ELF-1 (cell line): ENCODE measurements around the gene ADGRE3.
"Not testable (repeated sequence)": the region's sequence is repeated elsewhere in the genome, so short reads cannot be mapped to it uniquely, and the experiment has no call there.

Experiments used
- DNase-seq: peaks from one replicate; pipeline ENCODE4 v3.0.0-alpha.2; 2016; ENCODE audit warnings: low read depth, low spot score

The ADGRE3 gene

DNA sequence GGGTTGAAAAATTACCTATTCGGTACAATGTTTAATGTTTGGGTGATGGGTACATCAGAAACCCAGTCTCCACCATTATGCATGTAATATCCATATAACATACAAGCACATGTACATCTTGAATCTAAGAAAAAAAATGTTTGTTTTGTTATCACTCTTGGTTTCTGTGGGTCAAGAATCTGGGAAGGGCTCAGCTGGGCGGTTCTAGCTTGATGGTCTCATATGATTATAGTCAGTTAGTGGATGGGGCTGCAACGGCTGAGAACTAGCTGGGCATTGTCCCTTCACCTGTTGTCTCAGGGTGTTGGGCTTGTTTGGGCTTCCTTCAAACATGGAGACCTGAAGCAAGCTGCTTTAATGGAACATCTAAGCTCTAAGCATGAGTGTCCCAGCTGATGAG, 4.7 kb downstream of the ADGRE3 start:
- no peak for DNase-seq

DNA sequence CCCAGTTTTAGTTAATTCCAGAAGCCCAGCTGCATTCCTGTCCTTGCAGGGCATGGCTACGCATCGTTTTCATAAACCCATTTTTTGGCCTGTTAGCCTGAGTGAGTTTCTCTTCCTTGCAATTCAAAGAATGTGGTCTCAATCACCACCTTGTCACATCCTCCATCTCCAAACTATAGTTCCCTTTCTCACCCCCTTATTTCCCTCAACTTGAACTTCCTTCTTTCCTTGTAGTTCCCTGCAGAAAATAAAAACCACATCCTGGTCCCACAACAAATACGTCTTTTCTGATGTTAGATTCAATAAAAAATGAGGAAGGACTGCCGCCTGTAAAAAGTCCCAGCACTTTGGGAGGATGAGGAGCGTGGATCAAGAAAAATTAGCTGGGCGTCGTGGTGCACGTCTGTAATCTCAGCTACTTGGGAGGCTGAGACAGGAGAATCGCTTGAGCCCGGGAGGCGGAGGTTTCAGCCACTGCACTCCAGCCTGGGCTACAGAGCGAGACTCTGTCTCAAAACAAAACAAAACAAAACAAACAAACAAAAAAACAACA, 13.2 kb downstream of the ADGRE3 start:
- DNase-seq = peak; percentile 8

DNA sequence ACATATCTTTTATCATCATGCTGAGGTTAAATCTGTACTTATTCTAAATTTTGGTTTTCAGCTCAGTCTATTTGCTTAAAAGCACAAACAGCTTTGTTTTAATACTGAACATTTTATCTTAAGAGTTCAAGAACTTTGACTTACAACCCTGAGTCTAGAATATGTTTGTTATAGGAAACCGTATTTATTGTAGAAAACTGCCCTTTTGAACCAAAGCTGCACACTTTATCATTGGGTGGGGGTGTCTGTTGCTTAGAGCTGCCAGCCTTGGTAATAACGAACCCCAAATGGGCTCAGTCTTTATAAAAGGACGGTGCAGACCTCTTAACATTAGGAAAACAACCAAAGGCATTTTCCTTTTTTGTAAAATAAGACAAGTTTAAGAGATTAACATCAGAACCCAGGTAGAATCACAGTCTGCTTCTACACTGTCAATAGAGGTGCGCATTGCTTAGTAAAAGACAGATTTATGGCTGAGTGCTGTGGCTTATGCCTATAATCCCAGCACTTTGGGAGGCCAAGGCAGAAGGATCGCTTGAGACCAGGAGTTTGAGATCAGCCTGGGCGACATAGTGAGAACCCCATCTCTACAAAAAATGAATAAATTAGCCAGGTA, 14.7 kb downstream of the ADGRE3 start:
- DNase-seq = no peak

DNA sequence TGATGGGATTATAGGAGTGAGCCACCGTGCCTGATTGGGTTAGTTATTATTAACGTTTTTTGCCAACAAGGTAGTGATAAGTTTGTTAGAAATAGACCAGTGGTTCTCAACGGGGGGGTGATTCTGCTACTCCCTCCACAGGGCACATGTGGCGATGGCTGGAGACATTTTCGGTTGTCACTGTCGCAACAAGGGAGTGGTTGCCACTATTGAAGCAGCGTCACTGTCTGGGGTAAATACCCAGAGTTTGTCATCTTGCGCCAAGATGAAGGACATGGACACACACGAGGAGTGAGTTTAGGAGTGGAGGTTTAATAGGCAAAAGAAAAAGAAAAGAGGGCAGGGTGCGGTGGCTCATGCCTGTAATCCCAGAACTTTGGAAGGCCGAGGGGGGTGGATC, 18.9 kb downstream of the ADGRE3 start:
- DNase-seq = no peak

DNA sequence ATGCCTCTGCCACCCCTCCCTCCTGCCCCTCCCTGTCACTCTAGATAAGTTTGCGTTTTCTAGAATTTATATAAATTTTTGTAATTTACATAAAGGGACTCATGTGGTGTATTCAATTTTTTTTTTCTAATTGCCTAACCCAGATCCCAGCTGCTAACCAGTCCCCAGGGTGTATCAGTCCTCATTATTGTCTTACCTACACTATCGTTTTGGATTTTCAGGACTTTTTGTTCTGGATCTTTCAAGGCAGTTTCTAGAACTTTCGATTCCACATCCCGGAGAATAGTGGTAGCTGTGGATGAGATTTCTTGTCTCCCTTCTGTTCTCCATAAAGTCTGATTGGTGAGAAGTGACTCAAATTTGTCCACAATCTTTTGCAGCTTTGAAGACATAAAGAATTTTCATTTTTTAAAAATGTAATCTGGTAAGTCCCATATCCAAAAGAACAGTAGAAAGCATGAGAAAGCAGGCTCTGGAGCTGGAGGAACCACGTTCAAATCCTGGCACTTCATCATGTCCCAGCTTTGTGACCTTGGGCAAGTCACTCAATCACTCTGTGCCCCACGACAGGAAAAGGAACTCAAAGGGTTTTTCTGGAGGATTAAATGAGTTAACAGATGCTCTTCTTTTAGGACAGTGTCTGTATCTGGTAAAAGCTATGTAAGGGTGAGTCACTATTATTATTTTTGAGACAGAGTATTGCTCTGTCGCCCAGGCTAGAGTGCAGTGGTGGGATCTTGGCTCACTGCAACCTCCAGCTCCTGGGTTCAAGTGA, 19.7 kb downstream of the ADGRE3 start:
- no peak for DNase-seq

DNA sequence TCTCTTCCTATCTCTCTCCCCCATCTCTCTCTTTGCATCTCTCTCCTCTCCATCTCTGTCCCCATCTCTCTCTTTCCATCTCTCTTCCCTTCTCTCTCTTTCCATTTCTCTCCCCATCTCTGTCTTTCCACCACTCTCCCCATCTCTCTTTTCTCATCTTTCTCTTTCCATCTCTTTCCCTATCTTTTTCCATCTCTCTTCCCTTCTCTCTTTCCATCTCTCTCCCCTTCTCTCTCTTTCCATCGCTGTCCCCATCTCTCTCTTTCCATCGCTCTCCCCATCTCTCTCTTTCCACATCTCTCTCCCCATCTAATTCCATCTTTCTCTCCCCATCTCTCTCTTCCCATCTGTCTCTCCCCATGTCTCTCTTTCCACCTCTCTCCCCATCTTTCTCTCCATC, 24.5 kb downstream of the ADGRE3 start:
- DNase-seq = no peak

DNA sequence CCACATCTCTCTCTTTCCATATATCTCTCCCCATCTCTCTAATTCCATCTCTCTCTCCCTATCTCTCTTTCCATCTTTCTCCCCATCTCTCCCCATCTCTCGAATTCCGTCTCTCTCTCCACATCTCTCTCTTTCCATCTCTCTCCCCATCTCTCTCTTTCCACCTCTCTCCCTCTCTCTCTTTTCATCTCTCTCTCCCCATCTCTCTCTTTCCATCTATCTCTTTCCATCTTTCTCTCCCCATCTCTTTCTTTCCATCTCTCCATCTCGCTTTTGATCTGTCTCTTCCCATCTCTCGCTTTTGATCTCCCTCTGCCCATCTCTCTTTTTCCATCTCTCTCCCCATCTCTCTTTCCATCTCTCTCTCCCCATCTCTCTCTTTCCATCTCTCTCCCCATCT, 25.6 kb downstream of the ADGRE3 start:
- DNase-seq = no peak

DNA sequence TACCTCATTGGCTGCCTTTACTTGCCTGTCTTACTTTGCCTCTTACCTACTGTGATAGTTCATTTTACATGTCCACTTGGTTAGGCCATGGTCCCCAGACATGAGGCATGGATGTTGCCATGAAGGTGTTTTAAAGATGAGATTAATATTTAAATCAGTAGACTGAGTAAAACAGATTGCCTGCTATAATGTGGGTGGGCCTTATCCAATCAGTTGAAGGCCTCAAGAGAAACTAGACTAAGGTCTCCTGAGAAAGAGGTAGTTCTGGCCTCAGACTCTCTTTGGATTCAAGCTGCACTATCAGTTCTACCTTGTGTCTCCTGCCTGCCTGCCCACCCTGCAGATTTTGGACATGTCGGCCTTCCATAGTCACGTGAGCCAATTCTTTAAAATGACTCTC, 26.1 kb downstream of the ADGRE3 start:
- no peak for DNase-seq

DNA sequence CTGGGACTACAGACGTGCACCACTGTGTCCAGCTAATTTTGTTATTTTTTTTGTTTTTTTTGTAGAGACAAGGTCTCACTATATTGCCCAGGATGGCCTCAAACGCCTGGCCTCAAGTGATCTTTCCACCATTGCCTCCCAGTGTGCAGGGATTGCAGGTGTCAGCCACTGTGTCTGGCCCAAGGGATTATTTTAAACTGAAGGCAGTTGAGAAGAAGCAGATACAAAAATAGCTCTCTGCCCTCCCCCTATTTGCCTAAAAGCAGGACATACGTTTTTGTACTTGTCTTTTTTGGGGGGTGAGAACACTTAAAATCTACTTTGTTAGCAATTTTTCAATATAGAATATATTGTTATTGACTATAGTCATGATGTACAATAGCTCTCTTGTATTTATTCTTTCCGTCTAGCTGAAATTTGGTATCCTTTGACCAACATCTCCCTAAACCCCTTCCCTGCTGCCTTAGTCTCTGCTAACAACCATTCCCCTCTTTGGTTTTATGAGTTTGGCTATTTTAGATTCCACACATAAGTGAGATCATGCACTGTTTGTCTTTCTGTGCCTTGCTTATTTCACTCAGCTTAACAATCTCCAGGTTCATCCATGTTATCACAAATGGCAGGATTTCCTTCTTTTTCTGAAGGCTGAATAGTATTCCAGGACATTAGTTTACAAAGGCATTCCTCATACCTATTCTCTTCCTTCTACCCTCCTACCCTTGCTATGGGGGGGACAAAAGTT, 34.9 kb downstream of the ADGRE3 start:
- DNase-seq = no peak

DNA sequence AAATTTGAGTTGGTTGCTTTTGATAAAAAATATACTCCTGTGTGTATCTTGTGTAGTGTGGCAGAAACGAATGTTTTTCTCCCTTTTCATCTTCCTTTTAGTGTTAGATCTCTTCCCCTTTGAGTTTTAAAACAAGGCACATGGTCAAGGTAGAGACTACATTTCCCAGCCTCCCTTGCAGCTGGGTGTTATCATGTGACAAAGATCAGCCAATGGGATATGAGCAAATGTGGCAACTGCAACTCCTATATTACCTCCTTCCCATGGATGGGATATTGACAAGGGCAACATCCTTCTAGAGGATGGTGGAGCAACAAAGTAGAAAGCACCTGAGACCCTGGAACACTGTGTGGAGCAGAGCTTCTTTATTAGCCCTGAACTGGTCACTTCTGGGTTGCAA, 42.4 kb downstream of the ADGRE3 start:
- peak; percentile 34 for DNase-seq

DNA sequence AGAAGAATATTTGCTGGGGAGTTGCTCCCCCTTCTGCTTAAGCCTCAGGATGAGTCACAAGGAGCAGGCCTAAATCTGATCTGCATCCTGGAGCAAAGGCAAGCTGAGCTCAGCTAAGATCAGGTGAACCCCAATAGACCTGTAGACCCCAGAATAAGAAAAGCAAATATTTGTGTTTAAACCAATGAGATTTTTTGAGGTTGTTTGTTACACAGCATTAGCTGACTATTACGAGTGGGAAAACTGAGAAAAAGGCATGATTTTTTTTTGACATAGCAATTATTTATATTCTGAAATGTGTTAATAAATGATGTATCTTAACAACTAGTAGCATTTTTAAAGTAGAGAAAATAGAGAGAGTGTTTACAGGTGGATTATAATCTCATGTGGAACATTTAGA, 45.1 kb downstream of the ADGRE3 start:
- no peak for DNase-seq

DNA sequence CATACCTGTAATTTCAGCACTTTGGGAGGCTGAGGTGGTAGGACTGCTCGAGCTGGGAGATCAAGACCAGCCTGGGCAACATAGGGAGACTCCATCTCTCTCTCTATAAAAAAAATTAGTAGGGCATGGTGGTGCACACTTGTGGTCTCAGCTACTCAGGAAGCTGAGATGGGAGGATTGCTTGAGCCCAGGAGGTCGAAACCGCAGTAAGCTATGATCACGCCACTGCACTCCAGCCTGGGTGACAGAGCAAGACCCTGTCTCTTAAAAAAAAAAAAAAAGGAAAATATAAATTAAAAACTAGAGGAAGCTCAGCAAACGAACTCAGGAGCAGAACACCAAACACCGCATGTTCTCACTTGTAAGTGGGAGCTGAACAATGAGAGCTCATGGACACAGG, 50.2 kb downstream of the ADGRE3 start:
- not testable (repeated sequence) for DNase-seq

DNA sequence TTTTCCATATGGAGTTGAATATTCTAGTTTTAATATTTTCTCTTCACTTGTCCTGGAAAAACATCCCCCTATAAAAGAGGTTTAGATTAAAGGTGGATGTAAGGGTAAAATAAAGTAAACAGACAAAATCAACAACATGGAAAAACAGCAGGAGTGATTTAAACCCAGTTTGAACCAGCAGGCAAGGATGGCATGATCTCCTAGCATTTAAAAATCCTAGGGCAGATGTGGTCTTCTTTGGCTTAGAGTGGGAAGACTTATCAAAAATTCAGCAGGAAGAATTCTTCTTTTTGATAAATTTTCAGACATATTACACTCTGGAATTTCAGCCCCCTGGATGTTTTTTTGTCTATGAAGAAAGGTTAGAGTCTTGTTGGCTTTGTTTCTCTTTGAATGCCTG, 55.2 kb downstream of the ADGRE3 start:
- no peak for DNase-seq

DNA sequence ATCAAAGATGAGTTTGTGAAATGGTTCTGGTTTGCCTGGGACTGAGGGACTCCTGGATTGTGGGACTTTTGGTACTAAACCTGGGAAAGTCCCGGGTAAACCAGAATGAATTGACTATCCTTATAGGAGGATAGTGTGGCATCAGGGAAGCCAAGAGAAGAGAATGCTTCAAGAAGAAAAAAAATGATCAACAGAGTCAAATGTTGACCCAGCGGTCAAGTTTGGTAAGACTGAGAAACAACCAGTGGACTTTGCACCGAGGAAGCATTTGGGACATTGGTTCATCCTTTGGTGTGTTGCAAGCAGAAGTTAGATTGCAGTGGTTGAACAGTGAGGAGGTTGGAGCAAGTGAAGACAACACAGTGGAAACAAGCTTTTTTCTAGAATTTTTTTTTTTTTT, 58.2 kb downstream of the ADGRE3 start:
- no peak for DNase-seq

DNA sequence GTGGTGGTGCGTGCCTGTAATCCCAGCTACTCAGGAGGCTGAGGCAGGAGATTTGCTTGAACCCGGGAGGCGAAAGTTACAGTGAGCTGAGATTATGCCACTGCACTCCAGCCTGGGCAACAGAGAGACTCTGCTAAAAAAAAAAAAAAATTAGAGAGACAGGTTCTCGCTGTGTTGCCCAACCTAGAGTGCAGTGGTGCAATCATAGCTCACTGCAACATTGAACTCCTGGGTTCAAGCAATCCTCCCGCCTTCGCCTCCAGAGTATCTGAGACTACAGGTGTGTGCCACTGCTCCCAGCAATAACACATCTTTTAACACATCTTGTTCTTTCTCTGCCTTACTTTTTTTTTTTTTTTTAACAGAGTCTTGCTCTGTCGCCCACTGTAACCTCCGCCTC, 59.0 kb downstream of the ADGRE3 start:
- DNase-seq = no peak

DNA sequence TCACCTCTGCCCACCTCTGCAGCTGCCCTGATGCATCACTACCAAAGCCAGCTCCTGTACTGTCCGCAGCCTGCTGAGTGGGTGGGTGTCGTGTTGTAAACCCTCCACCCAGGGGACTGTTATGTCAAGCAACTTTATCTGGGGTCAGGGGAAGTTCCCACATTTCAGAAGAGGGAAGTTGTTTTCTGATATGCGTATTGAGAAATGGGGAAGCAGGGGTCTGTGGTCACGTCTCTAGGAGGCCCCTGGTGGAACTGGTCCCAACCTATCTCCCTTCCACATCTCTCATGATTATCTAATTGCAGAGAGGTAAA, 60.6 kb downstream of the ADGRE3 start:
- DNase-seq = no peak

DNA sequence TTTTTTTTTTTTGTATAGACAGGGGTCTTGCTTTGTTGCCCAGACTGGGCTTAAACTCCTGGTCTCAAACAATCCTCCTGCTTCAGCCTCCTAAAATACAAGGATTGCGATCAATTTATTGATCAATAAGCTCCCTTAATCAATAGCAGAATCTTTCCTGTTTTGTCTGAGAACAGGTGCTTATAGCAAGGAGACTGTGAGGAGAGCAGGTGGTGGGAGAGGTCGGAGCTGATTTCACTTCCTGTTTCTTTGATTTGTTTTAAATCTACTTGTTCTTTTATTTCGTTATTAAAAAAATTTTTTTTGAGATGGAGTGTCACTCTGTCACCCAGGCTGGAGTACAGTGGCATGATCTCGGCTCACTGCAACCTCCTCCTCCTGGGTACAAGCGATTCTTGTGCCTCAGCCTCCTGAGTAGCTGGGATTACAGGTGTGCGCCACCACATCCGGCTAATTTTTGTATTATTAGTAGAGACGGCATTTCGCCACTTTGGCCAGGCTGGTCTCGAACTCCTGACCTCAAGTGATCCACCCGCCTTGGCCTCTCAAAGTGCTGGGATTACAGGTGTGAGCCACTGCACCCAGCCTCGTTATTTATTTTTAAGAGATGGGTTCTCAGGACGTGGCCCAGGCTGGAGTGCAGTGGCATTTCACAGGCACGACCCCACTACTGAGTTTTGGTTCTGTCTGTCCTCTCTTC, 61.1 kb downstream of the ADGRE3 start:
- DNase-seq = not testable (repeated sequence)

DNA sequence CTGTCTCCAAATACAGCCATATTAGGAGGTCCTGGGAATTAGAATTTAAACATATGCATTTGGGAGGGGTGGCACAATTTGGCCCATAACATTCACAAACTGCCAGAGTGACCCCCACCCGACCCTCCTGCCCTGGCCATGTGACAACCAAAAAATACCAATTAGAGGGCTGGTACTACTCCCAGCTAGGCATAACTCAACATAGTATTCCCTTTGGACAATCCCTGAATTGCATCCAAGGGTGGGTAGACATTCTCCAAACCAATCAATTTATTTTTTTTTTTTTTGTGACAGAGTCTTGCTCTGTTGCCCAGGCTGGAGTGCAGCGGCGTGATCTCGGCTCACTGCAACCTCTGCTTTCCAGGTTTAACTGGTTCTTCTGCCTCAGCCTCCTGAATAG, 62.0 kb downstream of the ADGRE3 start:
- DNase-seq = no peak

DNA sequence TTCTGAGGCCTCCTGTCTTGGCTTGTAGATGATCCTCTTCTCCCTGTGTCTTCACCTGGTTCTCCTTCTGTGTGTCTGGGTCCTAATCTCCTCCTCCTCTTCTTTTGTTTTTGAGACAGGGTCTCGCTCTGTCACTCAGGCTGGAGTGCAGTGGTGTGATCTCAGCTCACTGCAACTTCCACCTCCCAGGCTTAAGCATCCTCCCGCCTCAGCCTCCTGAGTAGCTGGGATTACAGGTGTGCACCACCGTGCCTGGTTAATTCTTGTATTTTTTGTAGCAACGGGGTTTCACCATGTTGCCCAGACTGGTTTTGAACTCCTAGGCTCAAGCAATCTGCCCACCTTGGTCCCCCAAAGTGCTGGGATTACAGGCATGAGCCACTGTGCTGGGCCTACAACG, 62.4 kb downstream of the ADGRE3 start:
- DNase-seq = not testable (repeated sequence)

DNA sequence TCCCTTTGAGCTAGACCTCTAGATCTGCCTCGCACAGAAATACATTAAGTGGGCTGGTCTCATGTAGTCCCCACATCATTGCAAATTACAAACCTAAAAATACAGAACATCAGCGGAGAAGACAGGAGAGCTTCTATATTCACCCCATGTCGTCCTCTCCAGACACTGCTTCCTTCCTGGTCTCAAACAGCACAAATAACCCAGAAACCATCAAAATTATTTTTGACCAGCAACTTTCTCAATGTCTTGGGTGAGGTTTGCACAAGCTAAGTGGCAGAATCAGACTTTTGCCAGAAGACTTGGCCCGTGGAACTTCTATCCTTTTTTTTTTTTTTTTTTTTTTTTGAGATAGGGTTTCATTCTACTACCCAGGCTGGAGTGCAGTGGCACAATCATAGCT, 63.6 kb downstream of the ADGRE3 start:
- DNase-seq = no peak

DNA sequence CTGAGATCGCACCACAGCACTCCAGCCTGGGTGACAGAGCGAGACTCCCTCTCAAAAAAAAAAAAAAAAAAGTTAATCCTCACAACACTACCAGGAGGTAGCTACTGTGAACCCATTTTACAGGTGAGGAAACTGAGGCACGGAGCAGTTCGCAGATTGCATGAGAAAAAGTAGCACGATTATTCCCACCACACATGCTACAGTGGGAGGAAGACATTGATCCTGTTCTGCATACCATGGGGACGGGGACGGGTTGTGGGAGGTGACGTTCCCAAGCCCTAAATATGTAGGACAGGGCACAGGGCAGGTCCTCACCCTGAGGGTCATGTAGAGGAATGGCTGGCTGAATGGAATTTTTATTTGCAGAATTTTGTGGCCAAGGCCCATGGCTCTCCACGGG, 68.0 kb downstream of the ADGRE3 start:
- no peak for DNase-seq

DNA sequence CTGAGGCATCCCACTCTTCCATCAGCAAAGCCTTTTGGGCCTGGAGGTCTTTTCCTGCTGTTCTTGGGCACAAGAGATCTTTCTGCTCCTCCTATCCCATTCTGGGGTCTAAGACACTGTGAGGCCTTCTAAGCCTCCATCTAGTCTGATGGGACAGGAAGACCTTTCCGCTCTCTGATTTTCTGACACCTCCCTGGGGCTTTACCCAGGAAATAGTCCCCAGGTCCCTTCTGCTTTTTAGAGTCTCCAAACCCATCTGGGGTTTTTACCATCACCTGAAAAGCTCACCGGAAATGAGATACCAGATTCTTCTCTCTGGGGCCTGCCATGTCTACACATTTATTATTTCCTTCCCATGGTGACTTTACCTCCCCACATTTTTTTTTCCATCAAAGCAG, 70.7 kb downstream of the ADGRE3 start:
- DNase-seq = no peak
